Activated CD4-positive, alpha-beta T cell treated with anti-CD3 and anti-CD28 coated beads for 48 hours (primary cell): ENCODE measurements around the gene HAT1.
"Not testable (repeated sequence)": the region's sequence is repeated elsewhere in the genome, so short reads cannot be mapped to it uniquely, and the experiment has no call there.

Source experiments
- DNase-seq: peaks from one replicate; pipeline ENCODE4 v3.0.0-alpha.2; 2020

The HAT1 gene

GRCh38 chr2:171922230-171923022 is at the start of gene HAT1:
Gene HAT1 (plus strand): TSS chr2:171922461. CDS start chr2:171922501, 40 bp downstream.
- DNase-seq, result peak; percentile 99

GRCh38 chr2:171874517-171874916 is 47.7 kb upstream of the HAT1 start:
- DNase-seq, result no peak

- DNase-seq, result no peak
These were observed 47.3 kb upstream of the HAT1 start for GRCh38 chr2:171874963-171875362.

GRCh38 chr2:171878481-171878993 is 43.7 kb upstream of the HAT1 start:
- no peak for DNase-seq

GRCh38 chr2:171879865-171880264 is 42.4 kb upstream of the HAT1 start:
- DNase-seq, result no peak

- DNase-seq, result no peak
These were observed 41.5 kb upstream of the HAT1 start for GRCh38 chr2:171880774-171881173.

- DNase-seq, result no peak
These were observed 40.0 kb upstream of the HAT1 start for GRCh38 chr2:171882089-171882769.

GRCh38 chr2:171883275-171883893 is 38.9 kb upstream of the HAT1 start:
- DNase-seq, result no peak

- no peak for DNase-seq
These were observed 32.9 kb upstream of the HAT1 start for GRCh38 chr2:171889333-171889732.

GRCh38 chr2:171889808-171890207 is 32.5 kb upstream of the HAT1 start:
- DNase-seq, result no peak

GRCh38 chr2:171893196-171893823 is 29.0 kb upstream of the HAT1 start:
- DNase-seq, result peak; percentile 35

GRCh38 chr2:171893824-171894611 is 28.2 kb upstream of the HAT1 start, which contains the start of gene SLC25A12:
Gene SLC25A12 (minus strand): TSS chr2:171894244. CDS start chr2:171894214, 30 bp downstream.
- peak; percentile 82 for DNase-seq

GRCh38 chr2:171894612-171894947 is 27.7 kb upstream of the HAT1 start:
- no peak for DNase-seq

GRCh38 chr2:171895786-171896185 is 26.5 kb upstream of the HAT1 start:
- DNase-seq, result no peak

GRCh38 chr2:171899623-171900282 is 22.5 kb upstream of the HAT1 start:
- not testable (repeated sequence) for DNase-seq

GRCh38 chr2:171902840-171903420 is 19.3 kb upstream of the HAT1 start:
- DNase-seq, result no peak

GRCh38 chr2:171908235-171908634 is 14.0 kb upstream of the HAT1 start:
- DNase-seq, result no peak

GRCh38 chr2:171909266-171909665 is 13.0 kb upstream of the HAT1 start:
- no peak for DNase-seq

GRCh38 chr2:171910494-171910893 is 11.8 kb upstream of the HAT1 start:
- no peak for DNase-seq

GRCh38 chr2:171913517-171913916 is 8.7 kb upstream of the HAT1 start:
- no peak for DNase-seq

- DNase-seq, result no peak
These were observed 2.8 kb upstream of the HAT1 start for GRCh38 chr2:171919453-171919852.

GRCh38 chr2:171921970-171922229 is 361 bp upstream of the HAT1 start:
- DNase-seq, result no peak
